Dedifferentiated amniotic fluid mesenchymal stem cell (primary cell): ENCODE data around the gene AFF3.
"Not testable (repeated sequence)": the region's sequence is repeated elsewhere in the genome, so short reads cannot be mapped to it uniquely, and the experiment has no call there.

Experiments used
- DNase-seq: peaks from one replicate; pipeline ENCODE4 v3.0.0-alpha.2; 2016; ENCODE audit errors: extremely low spot score

The AFF3 gene

DNA sequence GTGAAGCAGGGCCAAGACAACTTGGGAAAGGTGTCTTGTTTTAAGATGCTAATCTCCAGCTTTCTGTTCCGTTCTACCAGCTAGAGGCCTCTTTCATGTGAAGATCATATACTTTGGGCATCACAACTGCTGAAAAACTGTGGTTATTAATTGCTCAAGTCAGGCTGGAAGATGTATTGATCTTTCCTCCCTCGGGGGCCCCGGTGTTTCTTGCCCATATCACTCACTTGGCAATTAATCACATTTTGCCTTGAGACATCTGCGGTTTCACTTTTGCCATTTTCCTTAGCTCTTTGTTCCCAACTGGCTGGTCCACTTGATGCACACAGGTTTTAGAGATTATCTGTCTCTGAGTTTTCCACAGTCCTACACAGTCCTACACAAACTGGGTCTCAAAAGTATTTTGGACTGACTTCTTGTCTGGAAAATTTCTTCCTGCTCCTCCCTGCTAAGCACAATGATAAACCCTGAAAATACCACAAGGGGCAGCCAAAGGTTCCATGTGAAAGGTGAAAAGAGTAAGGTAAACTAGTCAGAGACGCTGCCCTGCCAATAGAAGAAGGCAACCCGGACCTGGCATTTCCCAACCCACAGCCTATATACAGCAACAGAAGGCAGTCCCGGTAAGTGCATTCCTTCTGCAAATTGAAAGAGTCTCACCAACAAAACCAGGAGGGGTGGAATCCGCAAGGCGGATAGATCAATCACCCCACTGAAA is 181.0 kb downstream of the AFF3 start:
- DNase-seq, result no peak

DNA sequence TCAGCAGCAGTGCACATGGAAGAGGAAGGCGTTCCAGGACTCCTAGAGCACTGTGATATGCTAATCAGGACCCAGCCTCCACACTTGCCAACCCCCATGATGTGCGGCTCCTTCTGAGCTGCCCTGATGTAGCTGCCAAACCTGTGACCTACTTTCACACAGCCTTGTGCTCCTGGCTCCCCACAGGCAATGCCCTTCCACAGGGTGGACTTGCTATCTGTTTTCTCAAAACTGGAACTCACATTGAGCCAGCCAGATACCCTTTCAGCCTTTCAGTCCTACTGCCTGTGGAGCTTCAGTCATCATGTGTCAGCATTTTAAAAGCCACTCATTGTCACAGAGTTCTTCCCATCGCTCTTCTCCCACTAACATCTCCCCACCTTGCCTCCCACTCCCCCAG is 181.6 kb downstream of the AFF3 start:
- no peak for DNase-seq

DNA sequence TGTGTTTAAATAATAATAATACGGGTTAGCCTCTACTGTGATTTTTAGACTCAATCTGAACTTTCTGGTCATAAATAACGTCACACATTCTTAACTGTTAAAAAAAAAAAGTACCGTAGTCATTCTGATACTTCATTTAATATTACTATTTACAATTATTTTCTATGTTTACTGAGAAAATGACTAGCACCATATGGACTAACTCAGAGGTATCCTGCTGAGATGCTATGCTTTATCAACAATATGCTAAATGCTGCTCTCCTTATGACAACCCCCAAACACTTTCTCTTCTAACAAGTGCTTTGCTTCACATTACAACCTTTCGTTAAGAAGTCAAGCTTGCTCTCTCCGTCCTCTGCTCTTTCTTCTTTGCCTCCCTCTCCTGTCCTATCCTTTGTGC is 182.1 kb downstream of the AFF3 start:
- DNase-seq, result no peak

DNA sequence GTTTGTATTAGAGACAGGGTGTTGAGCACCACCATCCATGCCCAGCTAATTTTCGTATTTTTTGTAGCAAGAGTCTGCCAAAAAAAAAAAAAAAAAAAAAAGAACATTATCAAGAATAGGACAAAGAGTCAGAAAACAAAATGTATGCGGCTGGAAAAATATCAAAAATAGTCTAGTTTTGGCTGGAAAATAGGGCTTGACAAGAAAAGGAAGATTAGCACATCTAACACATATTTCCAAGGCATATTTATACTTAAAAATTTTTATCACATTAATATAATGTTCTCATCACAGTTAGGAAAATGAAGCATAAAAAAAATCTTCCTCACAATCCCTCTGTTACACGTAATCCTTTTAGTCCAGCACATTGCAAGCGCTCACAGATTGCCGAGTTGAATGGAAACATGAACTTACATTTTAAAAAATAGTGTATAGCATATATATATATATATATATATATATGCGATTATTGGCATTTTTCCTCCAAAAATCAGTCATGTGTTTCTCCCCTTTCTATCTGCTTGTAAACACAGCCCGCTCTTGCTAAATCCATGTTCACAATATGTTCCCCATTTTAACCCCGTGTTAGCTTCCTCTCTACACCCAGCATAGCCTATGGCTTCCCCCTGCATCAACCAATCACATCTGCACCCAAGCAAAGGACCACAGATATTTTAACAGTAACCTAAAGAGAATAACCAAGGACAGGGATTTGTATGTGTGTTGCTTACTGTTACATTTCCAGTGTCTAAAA is 183.0 kb downstream of the AFF3 start:
- DNase-seq, result no peak

DNA sequence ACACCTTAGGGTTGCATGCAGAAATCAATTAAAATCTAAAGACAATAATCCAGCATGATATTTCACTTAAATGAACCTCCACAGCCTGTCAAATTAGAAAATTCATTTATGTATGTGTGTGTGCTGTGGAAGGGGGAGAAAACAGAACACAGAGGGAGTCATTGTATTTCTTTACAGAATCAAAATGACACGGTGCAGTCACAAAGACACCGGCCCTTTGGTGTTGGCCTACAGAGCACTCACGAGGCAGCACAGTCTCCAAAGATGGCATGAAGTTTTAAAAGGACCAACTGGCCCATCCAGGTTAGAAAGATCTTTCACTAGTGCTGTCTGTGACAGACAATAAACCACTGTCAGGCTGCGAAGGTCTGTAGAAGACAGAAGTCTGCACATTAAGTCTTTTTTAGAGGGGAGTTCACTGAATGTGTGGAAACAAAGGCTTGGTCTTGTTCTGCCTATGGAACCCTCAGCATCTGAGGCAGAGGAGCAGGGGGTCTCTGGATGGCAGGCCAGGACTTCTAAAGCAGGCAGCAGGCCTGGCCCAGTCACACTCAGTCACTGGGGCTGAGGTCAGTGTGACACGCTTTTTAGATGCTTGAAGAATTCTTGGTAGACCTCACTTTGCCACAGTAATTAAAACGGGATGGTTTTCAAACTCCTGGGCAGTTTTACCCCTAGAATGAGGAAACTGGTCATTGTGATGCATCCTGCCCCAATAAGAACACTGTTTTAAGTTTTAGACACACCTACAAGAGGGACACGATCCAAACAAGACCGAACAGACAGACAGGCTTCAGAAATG is 184.9 kb downstream of the AFF3 start:
- DNase-seq, result no peak

DNA sequence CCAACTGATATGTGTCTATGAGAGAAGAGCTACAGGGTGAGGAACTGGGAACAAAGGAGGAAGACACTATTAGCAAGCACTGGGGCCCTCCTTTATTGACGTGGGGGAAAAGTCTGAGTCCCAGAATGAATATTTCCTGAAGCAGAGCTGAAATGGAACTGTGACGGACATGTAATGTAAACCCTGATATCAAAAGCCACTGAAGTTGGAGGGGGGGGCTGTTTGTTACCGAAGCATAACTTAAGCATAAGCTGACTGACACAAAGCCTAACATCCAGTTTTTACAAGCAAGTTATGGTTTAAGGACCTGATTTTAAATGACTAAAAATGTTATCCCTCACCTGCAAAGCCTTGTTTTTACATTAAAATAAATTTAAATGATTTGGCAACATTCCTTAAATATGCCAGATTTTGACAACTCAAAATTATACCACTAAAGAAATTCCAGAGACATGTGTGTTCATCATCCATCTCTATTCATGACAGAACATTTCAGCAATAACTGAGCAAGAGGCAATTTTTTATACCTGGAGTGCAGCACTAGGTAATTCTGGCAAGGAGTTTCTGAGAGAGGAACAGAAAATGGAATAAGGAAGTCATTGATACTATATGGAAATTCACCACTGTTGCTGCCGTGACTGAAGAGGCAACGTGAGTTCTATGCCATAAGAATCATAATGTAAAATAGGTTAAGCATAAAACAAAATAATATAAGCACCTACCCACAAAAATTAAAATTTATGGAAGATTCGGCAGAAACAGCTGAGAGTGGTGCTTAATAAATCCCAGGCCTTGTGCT is 186.0 kb downstream of the AFF3 start:
- DNase-seq, result no peak

DNA sequence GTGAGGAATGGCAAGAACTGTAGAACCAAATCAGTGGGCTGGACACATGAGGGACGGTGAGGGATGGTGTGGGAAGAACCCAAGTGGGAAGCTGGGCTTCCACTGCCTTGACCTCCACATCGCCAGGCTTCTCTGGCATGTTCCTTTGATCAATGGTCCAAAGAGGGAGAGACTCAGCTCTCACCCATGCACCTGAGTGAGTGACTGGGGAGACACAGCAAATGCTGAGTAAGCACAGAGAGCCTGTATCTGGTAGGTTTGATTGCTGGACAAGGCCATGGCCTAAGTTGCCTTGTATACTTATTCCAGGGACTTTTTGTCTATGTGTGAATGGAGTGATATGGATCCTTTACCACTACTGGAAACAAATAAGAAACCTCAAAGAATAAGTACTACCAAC is 188.6 kb downstream of the AFF3 start:
- no peak for DNase-seq

DNA sequence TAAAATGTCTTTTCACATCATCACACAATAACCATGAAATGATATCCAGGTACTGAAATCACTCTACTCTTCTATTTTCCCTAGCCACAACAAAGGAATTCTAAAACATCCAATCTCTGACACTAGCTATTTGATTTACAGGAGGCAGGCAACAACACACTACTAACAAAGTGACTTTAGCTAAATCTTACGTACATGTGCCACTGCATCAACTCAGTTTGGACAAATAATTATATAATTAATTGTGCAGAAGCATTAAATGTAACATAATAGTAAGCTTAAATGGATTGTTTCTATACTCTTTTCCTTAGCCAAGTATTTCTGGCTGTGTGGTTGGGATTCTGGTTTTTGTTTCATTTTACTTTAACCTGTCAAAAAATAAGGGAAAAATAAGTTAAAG is 192.4 kb downstream of the AFF3 start:
- no peak for DNase-seq

DNA sequence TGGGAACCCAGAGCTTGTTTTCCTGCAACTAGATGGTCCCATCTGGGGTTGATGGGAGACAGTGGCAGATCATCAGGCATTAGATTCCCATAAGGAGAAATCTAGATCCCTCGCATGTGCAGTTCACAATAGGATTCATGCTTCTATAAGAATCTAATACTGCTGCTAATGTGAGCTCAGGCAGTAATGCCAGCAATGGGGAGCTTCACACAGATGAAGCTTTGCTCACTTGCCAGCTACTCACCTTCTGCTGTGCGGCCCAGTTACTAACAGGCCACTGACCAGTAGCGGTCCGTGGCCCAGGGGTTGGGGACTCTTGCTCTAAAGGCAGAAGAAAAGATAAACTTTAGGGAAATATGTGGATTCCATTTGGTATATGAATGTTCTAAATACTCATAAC is 192.9 kb downstream of the AFF3 start:
- no peak for DNase-seq

DNA sequence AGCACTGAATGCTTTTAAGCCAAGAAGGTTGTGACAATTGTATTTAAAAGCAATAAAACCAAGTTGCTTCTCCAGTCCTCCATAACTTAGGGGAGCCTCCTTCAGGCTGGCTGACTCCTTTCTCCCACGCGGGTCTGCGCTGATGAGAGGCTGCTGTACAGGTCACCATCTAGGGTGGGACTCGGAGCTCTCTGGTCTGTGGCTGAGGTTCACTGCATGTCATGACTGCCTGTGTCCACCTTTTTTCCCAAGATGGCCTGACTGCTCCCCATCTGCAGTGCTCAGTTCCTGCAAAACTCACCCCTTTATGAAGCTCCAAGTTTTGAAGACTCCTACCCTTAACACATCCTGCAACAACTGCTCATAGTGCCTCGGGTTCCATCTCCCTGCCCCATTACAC is 194.4 kb downstream of the AFF3 start:
- DNase-seq, result no peak

DNA sequence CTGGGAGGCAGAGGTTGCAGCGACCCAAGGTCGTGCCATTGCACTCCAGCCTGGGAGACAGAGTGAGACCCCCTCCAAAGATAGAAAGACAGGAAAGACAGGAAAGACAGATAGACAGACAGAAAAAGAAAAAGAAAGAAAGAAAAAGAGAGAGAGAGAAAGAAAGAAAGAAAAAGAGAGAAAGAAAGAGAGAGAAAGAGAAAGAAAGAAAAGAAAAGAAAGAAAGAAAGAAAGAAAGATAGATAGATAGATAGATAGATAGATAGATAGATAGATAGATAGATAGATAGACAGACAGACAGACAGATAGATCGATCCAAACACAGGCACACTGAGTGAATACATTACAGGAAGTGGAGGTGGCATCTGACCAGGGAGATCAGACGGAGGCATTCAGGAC is 195.0 kb downstream of the AFF3 start:
- DNase-seq, result not testable (repeated sequence)

DNA sequence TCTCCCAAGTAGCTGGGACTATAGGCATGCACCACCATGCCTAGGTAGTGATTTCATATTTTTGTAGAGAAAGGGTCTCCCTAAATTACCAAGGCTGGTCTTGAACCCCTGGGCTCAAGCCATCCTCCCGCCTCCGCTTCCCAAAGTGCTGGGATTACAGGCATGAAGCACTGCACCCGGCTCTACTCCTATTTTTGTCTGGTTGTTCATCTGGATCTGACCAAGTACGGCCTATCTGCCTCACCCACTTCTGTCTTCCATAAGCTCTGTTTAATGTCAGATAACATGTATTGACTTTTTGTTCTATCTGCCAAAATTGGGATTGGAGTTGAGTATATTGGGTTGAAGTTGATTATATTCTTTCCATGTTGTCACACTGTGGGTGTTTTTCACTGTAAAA is 198.4 kb downstream of the AFF3 start:
- DNase-seq, result no peak

DNA sequence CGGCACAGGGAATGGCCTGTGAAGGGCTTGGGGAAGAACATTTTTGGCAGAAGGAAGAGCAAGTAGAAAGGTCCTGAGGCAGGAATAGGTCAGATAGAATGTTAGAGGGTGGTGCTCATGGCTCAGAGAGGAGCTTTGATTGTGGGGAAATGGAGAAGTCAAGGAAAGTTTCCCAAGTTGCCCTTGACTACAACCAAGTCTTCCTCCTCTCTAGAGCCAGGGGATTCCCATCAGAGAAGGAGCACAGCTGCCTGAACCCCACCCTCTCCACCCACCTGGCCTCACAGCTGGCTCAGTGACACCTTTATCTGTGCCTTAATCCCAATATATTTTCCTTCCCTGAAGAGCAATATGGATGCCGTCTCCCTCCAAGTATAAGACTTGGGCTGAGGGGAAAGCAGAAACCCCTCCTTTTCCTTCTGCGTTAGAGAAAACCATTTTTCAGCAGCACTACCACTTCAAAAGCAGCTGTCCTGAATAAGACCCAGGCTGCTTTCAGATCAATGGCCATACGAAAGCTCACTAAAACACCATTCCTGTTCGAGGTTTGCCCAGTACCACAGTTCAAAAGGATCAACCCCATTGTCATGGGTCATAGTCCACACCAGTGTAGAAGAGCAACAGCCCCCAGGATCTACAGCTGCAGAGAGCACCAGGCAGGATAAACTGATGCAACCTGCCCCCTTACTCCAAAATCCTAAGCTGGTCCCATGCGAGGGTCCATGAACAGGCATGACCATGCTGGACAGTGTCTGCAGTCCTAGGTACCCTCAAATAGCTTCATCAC is 199.6 kb downstream of the AFF3 start:
- DNase-seq, result no peak

DNA sequence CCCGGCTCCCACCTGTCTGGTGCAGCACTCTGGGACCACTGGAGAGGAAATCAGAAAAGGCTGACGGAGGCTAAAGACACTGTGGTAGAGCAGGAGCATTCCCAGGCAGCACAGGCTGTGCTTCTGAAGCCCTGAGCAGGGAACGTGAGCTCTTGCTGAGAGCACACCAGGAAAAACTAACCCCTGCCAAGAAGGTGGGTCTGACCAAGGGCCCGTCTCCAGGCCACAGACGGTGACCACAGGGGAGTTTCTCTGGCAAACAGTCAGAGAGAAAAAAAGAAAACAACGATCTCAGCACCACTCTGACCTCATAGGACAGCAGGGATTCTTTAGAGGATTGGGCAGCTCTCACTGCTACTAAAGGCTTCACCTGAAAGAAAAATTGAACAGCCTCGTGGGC is 201.4 kb downstream of the AFF3 start:
- DNase-seq, result no peak

DNA sequence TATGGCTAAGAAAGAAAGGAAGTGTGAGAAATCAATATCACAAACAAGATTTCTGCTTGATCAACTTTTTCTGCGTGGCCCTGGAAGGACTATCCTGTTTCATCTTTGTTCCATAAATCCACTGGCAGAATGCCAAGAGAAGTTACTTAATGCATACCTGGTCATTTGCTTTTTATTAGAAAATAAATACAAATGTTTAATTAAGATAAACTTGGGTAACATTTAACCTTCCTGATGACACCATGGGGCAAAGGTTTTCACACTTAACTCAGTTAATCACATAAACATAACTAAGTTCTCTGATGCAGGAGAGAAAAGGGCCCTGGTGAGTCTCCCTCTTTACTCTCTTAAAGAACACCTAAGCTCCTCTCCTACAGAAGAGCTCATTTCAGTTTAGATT is 203.3 kb downstream of the AFF3 start:
- DNase-seq, result no peak

DNA sequence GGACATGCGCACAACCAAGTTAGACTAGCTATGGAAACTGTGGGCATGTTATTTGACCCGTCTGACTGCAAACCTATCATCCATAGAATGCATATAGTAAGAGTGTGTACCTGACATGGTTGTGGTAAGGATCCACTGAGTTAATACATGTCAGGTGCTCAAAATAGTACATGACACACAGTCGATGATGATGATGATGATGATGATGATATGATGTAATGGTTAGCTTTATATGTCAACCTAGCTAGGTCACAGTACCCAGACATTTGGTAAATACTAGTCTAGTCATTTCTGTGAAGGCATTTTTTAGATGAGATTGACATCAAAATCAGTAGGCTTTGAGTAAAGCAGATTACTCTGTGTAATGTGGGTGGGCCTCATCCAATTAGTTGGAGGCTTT is 204.1 kb downstream of the AFF3 start:
- no peak for DNase-seq

DNA sequence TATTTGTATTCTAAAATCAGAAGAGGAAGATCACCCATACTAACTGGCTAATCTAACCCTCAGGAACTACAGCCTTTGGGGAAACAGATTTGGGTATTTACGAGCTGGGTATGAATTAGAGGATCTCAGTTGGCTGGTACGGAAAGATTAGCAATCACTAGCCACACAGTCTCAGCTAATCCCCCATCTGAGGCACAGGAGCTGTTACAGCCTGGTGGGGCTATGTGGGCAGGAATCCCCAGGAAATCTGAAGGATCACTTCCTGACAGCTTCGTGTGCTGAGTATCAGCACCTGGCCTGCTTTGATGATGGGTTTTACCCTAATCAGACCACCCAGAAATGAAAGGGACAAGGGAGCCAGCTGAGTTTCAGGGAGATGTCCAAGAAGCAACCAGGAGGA is 206.3 kb downstream of the AFF3 start:
- DNase-seq, result no peak

DNA sequence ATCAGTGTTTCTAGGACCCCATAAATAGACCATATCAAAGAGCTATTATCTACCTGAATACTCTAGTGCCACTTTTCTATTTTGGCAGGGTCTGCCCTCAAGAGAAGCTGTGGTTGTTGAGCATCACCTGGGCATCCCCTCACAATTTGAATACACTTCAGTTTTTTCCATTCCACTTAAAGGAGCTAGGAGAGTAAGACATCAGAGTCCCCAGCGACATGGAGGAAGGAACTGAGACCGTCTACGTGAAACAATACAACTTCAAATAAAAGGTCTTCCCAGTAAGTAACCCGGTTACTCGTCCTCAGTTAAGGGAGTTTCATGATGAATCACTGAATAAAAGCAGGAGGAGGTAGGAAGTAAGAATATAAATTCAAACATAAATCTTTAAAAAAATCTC is 206.7 kb downstream of the AFF3 start:
- no peak for DNase-seq

DNA sequence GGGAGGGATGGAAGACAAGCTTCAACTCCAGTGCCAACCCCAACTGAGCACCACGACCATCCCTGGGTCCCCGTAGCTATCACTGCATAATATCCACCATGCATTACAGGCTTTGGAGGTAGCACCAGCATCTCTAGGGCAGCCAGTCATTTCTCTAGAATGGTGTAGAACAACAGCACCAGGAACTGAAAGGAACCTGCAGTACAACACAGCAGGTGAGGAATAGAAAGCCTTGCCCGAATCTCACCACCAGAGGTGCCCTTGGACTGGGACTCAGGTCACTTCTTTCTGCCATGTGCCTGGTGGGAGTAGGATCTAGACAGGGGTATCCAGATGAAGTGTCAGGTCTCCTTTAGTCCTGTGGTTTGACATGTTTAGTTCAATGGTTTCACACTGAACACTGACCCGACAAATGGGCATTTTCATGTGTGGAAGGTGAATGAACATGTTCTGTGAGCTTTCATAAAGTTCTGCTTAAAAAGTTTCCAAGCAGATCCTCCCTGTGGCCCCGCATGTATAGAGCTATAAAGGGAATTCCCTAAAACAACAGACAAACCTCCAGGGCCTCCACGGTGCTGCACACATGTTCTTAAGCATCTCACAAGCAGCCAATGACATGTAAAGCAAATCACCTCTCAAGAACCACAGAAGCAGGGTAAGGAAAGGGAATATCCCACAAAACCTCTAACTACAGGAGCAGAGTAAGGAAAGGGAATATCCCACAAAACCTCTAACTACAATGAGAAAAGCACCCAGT is 208.3 kb downstream of the AFF3 start:
- DNase-seq, result no peak

DNA sequence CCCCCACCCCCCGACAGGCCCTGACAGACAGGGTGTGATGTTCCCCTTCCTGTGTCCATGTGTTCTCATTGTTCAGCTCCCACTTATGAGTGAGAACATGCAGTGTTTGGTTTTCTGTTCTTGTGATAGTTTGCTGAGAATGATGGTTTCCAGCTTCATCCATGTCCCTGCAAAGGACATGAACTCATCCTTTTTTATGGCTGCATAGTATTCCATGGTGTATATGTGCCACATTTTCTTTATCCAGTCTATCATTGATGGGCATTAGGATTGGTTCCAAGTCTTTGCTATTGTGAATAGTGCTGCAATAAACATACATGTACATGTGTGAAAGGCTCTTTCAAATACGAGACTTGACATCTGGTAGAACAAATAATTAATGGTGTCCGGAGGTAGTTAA is 208.9 kb downstream of the AFF3 start:
- not testable (repeated sequence) for DNase-seq
